NK-92 treated with Interleukin-12 subunit alpha and Interleukin-12 subunit beta, amount 100 ng/mL, for 24 hours (cell line): ENCODE data around the gene CADM1.

Experiments used
- DNase-seq: peaks from one replicate; lab custom pipeline; 2025; lab: John Stamatoyannopoulos, UW

CADM1 gene

DNA sequence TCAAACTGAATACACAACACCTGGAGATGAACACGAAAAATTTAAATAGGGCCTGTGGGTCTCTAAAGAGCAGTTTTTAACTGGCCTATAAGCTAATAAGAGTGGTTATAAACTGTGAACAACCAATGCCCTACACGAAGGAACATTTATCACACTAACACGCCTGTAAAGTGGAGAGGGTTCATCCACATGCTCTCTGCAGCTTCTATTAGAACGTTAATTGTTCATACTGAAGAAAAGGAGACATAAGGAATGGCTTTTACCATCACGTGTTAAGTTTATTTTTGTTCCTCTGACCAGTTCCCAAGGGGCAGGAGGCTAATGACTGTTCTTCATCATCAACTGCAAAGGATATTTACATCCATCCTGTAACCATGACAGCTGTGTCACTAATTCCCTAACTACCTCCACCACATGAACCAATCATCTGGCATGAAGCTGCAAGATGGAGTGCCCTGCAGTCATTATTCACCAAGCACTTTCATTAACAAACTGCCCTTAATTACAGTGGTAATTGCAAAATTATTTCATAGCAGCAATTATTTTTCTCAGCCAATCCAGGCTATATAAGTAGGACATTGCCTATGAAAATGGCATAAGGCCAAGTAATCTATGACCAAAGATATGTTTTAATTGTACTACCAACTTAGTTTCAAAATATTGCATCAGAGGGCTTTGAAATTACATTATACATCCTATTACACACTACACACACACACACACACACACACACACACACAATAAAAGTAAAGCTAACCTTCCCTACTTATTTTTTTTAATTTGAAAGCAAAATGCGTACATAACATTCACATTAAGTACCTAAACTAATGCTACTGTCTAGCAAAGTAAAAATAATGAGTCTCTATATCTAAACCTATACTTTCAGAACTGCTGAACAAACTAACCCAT, 186.7 kb downstream of the CADM1 start:
- DNase-seq: no peak

DNA sequence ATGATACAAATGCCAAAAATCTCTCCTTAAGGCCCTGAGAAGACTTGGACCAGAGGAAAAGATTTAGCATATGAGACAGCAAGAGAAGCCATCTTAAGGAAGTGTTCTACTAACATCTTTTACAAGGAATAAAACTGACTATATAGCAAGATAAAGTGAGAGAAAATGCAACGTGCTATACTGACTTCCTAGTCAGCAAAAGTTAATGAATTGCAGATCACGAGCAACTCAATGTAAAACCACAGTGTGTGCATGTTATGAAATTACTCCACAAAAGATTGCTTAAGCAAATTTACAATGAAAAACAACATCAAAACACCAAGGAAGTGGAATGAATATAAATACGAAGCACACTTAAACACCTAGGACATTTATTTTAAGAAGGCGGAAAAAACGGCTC, 187.5 kb downstream of the CADM1 start:
- no peak for DNase-seq

DNA sequence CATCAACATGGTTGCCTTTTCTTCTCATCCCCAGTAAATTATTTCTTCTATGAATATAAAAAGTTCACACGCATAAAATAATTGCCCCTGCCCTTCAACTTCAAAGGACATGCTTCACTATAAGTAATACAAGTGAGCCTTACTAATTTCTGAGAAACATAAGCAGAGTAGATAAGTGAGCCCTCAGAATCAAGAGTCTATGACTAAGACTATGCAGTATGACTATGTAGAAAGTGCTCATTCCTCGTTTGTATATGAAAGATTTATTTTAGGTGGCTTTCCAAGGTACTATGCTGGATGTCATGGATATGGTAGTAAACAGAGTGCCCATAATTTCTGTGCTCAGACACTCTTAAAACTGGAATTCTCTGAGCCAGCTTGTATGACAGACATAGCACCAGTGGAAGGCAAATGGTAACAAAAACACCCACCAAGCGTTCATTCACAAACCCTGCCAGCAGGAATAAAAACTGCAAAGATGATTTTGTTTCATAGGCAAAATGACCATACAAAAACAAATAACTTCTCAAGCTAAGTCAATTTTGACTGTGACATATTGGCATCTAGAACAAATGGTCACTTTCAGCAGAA, 189.8 kb downstream of the CADM1 start:
- DNase-seq: no peak

DNA sequence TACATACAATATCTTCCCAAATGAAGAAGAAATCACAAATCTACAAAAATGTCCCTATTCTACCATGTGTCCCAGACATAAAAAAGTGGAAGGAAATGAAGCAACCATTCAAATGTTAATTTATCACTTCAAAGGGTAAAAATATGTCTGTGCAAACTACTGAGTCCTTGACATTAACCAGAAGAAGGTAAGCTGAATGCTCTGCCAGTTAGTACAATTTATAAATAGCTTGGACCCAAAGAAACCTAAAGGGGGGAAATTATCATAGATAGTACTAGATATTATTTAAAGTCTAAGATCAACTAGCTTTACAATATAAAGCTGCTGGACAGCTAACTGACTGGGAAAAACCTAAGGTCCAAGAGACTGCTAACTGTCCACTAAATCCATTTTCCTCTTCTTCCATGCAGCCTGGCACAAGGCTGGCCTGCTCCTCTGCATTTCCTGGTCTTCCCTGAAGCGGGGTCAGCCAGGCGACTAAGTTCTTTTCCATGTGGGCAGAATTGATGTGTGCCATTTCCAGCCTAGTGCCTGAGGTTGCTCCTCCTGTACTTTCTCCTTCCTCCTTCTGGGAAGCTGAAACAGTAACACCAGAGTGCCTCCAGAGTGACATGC, 190.9 kb downstream of the CADM1 start:
- no peak for DNase-seq

GRCh38 chr11:115311949-115312348, 192.3 kb downstream of the CADM1 start:
- DNase-seq: no peak

DNA sequence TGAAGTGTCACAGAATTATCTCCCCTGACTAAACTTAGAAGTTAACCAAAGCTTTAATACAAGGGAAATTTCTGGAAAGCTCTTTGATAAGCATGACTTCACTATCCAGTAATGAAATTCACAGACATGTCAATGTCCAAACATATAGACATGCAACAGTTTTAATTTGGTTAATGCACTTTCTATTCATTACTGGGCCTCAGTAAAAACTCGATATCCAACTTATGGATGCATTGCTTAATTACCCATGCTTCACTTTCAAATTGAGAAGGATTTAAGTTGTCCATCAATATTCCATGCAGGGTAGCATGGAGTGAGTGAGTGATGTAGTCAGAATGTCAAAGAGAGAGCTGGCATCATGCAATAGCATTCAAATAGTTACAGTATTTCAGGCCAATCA, 197.5 kb downstream of the CADM1 start:
- no peak for DNase-seq

DNA sequence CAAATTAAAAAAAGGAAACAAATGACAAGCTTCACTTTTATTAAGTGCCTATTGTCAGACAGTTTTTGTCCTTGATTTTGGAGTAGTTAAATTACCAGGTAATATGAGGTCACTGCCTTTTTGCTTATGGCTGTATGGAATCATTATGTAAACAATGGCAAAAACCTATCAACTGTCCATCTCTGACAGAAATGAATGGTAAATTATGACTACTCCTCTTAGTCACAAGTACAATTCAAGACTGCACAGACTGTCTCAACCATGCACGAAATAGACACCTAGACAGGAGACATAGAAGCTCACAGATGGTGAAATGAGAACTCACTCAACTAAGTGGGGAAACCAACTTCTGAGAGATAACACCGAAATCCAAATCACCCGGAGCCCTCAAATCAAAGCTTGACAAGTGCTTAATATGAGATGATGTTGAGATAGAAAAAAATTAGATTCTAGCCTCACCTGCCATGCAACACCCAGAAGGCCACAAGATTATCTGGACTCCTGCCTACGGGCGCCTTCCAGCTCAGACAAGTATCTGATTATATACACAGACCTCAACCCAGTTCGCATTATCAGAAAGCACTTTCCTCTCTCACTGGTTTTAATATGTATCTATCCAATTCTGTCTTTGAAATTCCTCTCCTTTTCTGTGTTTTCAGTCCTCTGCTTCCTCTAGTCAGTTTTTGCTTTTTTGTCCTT, 199.3 kb downstream of the CADM1 start:
- no peak for DNase-seq

GRCh38 chr11:115303929-115304531, 200.2 kb downstream of the CADM1 start:
- DNase-seq: no peak

GRCh38 chr11:115302946-115303703, 201.1 kb downstream of the CADM1 start:
- DNase-seq: no peak

- no peak for DNase-seq
Measured at GRCh38 chr11:115300660-115301428, 203.4 kb downstream of the CADM1 start.

DNA sequence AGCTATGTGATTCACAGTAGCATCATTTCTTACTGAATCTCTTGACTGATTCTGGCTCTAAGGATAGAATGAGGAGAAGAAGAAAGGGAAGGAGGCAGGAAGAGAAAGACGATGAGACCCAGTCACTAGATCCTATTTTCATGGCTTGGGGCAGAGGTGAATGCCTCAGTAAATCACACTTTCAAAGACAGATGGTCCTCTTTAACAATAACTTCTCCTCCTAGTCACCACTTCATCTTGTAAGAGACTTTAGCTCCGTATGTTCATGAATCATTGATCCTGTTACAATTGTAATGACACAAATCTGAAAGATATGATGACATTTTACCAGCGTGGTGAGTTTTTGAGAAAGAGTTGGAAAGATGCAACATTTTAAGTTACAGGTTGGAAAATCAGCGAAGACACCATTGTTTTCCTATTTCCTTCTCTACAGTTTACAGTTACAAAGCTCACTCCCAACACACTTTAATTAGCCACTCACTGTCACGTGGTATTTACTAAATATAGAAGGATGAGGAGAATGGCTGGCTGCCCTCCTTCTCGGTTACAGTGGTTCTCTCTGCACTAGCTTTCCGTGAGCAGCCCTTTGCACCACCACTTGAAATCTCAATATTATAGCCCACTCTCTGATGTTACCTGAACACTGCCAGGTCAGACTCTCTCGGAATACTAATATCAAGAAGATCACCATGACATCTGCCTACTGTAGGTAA, 205.8 kb downstream of the CADM1 start:
- no peak for DNase-seq

- no peak for DNase-seq
Measured at GRCh38 chr11:115297330-115297729, 206.9 kb downstream of the CADM1 start.

GRCh38 chr11:115291325-115291724, 212.9 kb downstream of the CADM1 start:
- no peak for DNase-seq

DNA sequence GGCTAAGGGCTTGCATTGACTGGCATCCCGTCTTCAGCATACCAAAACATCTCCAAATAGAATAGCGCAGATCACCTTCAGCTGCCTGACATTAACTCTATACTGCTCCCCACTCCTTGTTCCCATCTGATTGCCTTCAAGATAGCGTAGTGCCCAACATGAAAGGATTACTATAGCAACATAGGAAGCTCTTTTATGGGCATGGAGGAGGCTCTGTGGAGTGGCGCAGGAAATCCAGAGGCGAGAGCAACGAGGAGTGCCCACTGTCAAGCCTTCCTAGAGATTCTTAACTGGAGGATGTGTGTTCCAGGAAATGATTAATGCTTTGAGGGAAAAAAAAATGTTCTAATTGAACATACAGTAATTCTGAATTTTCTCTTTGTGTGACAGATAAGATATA, 213.3 kb downstream of the CADM1 start:
- no peak for DNase-seq

GRCh38 chr11:115290479-115290878, 213.7 kb downstream of the CADM1 start:
- no peak for DNase-seq

DNA sequence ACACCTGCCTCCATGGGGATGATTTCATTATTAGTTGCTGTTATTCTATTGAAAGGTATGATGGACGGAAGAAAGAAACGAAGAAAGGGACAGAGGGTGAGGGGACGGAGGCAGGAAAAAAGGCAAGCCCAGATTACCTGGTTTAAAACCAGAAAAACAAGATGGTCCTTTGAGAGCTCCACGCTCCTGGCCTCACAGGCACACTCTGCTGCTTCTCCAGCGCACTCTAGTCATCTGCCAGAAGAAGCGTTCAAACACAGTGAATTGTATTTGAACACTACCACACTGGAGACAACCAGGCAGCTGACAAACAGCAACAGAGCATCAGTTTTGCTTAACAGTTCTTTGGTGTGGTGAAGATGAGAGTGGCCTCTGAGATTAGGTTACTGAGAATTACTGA, 216.9 kb downstream of the CADM1 start:
- DNase-seq: no peak

DNA sequence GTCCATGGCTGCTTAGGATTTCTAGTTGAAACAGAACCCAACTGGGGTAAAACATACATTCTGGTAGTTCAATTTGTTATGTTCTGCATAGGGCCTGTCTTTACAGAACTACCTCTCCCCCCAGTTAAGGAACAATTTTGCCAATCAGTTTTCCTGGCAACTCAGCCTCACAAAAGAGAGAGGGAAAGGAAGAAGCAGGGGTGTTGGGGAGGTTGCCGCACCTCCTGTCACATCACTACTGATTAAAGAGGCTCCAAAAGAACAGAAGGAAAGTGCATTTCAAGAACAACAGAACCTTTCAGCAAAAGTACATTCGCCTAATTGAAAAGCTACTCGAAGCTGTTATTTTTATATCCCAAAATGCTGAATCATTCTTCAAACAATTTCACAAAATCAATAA, 217.6 kb downstream of the CADM1 start:
- no peak for DNase-seq

- DNase-seq: no peak
Measured at GRCh38 chr11:115284773-115285172, 219.4 kb downstream of the CADM1 start.

- no peak for DNase-seq
Measured at GRCh38 chr11:115282923-115283322, 221.3 kb downstream of the CADM1 start.

DNA sequence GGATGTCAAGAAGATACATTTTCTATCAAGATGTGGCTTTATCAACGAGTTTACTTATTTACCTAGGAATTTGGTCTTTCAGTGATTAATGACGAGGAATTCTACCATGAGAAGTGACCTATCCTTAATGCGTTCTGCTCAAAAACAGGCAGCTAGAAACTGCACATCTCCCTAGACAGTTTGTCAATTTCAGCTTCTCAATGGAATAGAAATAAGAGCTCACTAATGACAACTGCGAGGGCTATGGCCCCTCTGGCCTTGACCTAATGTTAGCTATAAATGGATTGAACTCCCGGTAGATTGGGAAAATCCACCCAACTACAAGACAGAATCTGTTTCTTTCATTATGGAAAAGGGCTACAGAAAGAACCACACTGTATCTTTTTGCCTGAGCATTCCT, 223.4 kb downstream of the CADM1 start:
- no peak for DNase-seq
